BJ (cell line): Measurements from ENCODE around the gene HSF2BP. TPM values are rescaled to one million over a fixed set of nuclear protein-coding genes. Genes with fewer than 3 reads are reported as not detected.

ENCODE experiments used
- CTCF ChIA-PET: fragments of 350-600 bp; formaldehyde crosslinking; extraction: SDS; loops from one replicate; lab custom pipeline; 2021; ENCODE audit warnings: antibody characterized with exemption, inconsistent platforms; lab: Yijun Ruan, JAX
- POLR2A ChIA-PET: fragments of 300-600 bp; sonication (Branson Sonifier 250); formaldehyde crosslinking; extraction: SDS; loops from one replicate; lab custom pipeline; 2021; ENCODE audit warnings: antibody characterized with exemption; lab: Charles Lee
- DNase-seq: peaks from one replicate; pipeline ENCODE4 v3.0.0-alpha.2; 2011; ENCODE audit warnings: low read depth
- H3K27me3 ChIP-seq: 2 replicates; pipeline ENCODE4 v1.6.0; 2011; ENCODE audit warnings: low read length; ENCODE audit not compliant: control insufficient read depth, insufficient read depth
- H3K36me3 ChIP-seq: 2 replicates; pipeline ENCODE4 v1.5.1; 2011; ENCODE audit warnings: low read length; ENCODE audit not compliant: control insufficient read depth, insufficient read depth
- H3K4me3 ChIP-seq: 2 replicates; pipeline ENCODE4 v1.5.1; 2011; ENCODE audit warnings: low read depth, mild to moderate bottlenecking, control low read depth, low read length
- polyA plus RNA-seq: library from polyadenylated mRNA; depleted of rRNA; stranded (reverse); fragments of >200 nt; gene quantifications from 2 replicates; pipeline ENCODE4 v1.2.3, GENCODE V29; 2011
- TF ChIP-seq, protein P1 (sequence below): IDR thresholded peaks from 2 replicates; pipeline ENCODE4 v1.5.1; 2011; ENCODE audit warnings: low read depth, mild to moderate bottlenecking, control low read depth, inconsistent platforms, low read length, moderate library complexity; ENCODE audit not compliant: insufficient read depth

HSF2BP gene
- polyA plus RNA-seq, 1 experiment: 1.2 TPM

DNA sequence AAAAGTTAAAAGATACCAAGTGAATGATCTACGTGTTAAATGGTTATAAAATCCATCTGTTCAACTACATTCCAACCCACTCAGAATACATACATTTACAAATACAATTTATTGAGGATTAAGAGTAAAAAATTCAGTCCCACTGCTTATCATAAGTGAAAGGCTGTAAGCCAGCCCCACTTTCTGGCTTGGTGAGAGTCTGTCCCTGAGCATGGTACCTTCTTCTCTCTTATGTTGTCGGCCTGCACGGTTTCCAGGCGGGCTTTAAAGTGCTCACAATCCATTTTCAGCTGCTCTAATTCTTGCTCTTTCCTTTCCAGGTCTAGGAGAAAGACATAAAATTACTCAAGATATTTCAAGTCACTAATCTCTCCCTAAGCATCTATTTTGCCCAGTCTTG is 15.2 kb downstream of the HSF2BP start:
- POLR2A ChIA-PET: no interaction called here
- H3K4me3 ChIP-seq: no peak overlapping the region
- H3K27me3 ChIP-seq: no peaks in the 10 kb centered on the region
- TF ChIP-seq, protein P1, sequence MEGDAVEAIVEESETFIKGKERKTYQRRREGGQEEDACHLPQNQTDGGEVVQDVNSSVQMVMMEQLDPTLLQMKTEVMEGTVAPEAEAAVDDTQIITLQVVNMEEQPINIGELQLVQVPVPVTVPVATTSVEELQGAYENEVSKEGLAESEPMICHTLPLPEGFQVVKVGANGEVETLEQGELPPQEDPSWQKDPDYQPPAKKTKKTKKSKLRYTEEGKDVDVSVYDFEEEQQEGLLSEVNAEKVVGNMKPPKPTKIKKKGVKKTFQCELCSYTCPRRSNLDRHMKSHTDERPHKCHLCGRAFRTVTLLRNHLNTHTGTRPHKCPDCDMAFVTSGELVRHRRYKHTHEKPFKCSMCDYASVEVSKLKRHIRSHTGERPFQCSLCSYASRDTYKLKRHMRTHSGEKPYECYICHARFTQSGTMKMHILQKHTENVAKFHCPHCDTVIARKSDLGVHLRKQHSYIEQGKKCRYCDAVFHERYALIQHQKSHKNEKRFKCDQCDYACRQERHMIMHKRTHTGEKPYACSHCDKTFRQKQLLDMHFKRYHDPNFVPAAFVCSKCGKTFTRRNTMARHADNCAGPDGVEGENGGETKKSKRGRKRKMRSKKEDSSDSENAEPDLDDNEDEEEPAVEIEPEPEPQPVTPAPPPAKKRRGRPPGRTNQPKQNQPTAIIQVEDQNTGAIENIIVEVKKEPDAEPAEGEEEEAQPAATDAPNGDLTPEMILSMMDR: no peak
- no peaks in the 10 kb centered on the region for H3K36me3 ChIP-seq
- no peak for DNase-seq
- CTCF ChIA-PET: interaction anchor here (1.9 to 3.0 kb wide), 4 partner anchors 10 to 58 kb away, joined by 6 to 12 read pairs (median 8); no protein-coding TSS in a partner anchor

DNA sequence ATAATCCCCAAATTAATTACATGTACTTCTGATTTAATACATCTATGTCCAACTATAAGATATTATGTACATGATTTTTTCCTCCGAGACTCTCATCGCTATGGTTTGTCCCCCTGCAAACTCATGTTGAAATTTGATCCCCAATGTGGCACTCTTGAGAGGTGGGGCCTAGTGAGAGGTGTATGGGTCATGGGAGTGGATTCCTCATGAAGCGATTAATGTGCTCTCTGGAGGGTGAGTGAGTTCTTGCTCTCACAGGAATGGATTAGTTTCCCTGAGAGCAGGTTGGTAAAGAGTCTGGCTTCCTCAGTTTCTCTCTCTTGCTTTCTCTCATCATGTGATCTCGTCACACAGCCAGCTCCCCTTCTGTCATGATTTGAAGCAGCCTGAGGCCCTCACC is 16.1 kb downstream of the HSF2BP start:
- ChIA-PET POLR2A (no interaction called here), CTCF (no interaction called here)
- H3K4me3 ChIP-seq: no peak overlapping the region
- no peaks in the 10 kb centered on the region for H3K27me3 ChIP-seq
- no peak for DNase-seq
- no peaks in the 10 kb centered on the region for H3K36me3 ChIP-seq
- TF ChIP-seq, protein P1: no peak

DNA sequence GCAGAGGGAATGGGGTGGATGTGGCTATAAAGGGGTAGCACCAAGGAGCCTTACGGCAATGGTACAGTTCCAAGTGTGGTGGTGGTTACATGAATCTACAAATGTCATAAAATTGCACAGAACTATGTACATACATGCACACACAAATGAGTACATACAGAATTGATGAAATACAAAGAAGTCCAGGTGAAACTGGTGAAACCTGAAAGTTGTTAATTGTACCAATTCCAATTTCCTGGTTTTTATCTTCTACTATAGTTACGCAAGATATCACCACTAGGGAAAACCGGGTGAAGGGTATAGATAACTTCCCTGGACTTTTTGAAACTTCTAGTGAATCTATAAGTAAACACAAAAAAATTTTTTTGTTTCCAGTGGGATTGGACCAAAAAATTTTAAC is 18.9 kb downstream of the HSF2BP start:
- no peak for DNase-seq
- no peaks in the 10 kb centered on the region for H3K27me3 ChIP-seq
- no peaks in the 10 kb centered on the region for H3K36me3 ChIP-seq
- TF ChIP-seq, protein P1: no peak
- ChIA-PET CTCF (interaction anchor here (0.6 kb wide), 1 partner anchor 1065 kb away, joined by 3 read pairs; no protein-coding TSS in a partner anchor), POLR2A (no interaction called here)
- H3K4me3 ChIP-seq: no peak overlapping the region

DNA sequence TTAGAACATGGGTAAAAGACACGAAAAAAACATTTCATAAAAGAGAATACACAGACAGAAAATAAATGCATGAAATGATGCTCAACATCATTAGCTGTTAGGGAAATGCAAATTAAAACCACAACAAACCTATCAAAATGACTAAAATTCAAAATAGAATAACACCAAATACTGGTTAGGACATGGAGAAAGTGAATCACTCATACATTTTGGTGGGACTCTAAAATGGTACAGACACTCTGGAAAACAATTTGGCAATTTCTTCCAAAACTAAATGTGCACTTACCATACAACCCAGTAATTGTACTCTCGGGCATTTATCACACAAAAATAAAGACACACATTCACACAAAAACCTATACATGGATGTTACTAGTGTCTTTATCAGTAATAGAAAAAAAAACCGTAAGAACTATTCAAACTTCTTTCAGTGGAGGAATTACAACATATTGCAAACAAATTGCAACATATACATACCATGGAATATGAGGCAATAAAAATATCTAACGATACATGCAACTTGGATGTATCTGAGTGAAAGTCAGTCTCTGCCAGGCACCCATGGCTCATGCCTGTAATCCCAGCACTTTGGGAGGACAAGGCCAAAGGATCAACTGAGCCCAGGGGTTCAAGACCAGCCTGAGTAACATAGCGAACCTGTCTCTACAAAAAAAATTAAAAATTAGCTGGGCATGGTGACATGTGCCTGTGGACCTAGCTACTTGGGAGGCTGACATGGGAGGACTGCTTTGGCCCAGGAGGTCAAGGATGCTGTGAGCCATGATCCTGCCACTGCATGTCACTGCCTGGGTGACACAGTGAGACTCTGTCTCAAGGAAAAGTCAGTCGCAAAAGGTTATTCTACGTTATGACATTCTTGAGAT is 19.6 kb downstream of the HSF2BP start:
- H3K4me3 ChIP-seq: no peak overlapping the region
- POLR2A ChIA-PET: no interaction called here

More for the DNA sequence above, 19.6 kb downstream of the HSF2BP start:
- TF ChIP-seq, protein P1: no peak
- DNase-seq: no peak
- Histone ChIP-seq H3K27me3 (no peaks in the 10 kb centered on the region), H3K36me3 (no peaks in the 10 kb centered on the region)
- CTCF ChIA-PET: interaction anchor here (1.5 to 1.7 kb wide), 2 partner anchors 28 to 363 kb away, joined by 3 to 5 read pairs; no protein-coding TSS in a partner anchor
